ENCODE data around the gene EYA2. TPM values are rescaled to one million over a fixed set of nuclear protein-coding genes. Genes with fewer than 3 reads are reported as not detected.

EYA2 gene
- total RNA-seq, 1 experiment from 2014 or later = 0.74 TPM

GRCh38 chr20:46992640-46993035, 98.0 kb downstream of the EYA2 start:
- peak overlapping the region; percentile 84 to 98 (median 86); a peak in 6 of 7 replicates for H3K27ac Mint-ChIP-seq
- no peak overlapping the region for H3K9ac ChIP-seq (ENCODE audit: extremely low read depth, insufficient read length, low read length)
- no peak overlapping the region for H3K23ac ChIP-seq (ENCODE audit: insufficient read length, low read depth, low read length)
- H3K9me3 ChIP-seq (ENCODE audit: control insufficient read depth, low read depth, low read length) = no peaks in the 10 kb centered on the region
- H4K8ac ChIP-seq (replicated peaks; ENCODE audit: insufficient read length, low read depth, low read length) = no peak overlapping the region
- no peak overlapping the region for H2AFZ ChIP-seq (ENCODE audit: low read length)
- peaks cover 0 to 7% (median 0%) of the 10 kb centered on the region in 3 experiments; a peak in 2 of 7 replicates for H3K36me3 Mint-ChIP-seq (ENCODE audit: insufficient read depth in 1 of 3, low read depth in 3 of 3)
- WGBS (ENCODE audit: extremely low coverage, insufficient read length, low lambda C conversion rate) = no CpG with 5 or more reads among the region's 2 CpGs
- no peaks in the 10 kb centered on the region for H4K20me1 ChIP-seq (ENCODE audit: control insufficient read depth, insufficient read depth, insufficient read length)
- H3K79me2 ChIP-seq (ENCODE audit: insufficient read depth, low read length) = no peaks in the 10 kb centered on the region
- no peak overlapping the region; a peak in 1 of 5 replicates for H3K4me3 Mint-ChIP-seq
- H3K4ac ChIP-seq (ENCODE audit: low read depth, low read length) = no peak overlapping the region
- peak; percentile 50 for DNase-seq
- H2BK12ac ChIP-seq (ENCODE audit: insufficient read length, low read depth, low read length) = no peak overlapping the region
- H3K14ac ChIP-seq (ENCODE audit: insufficient read depth, low read length) = no peak overlapping the region
- no peak overlapping the region for H2BK5ac ChIP-seq (ENCODE audit: insufficient read length, low read length)
- no peaks in the 10 kb centered on the region for H3K27me3 ChIP-seq (ENCODE audit: insufficient read depth, low read length)
- no peak overlapping the region for H3K4me2 ChIP-seq (ENCODE audit: insufficient read depth, insufficient read length, low read length)
- no peak overlapping the region for H2AK5ac ChIP-seq (ENCODE audit: insufficient read length, low read length)
- H3K79me1 ChIP-seq (ENCODE audit: insufficient read depth, low read depth, low read length, poor library complexity, severe bottlenecking) = no peaks in the 10 kb centered on the region
- H3K23me2 ChIP-seq (ENCODE audit: insufficient read length, low read depth, low read length, poor library complexity, severe bottlenecking) = no peaks in the 10 kb centered on the region
- H3T11ph ChIP-seq (ENCODE audit: low read length) = no peak overlapping the region
- no peak overlapping the region for H4K91ac ChIP-seq (ENCODE audit: insufficient read length, low read depth, low read length)
- H3K27me3 Mint-ChIP-seq (ENCODE audit: low read depth) = 0 out of 2 replicates have a peak, but pooled peaks cover 1% of the 10 kb centered on the region
- H3K4me1 ChIP-seq (ENCODE audit: insufficient read depth, low read length) = peaks cover 2% of the 10 kb centered on the region; the same call in 1 of the 2 replicates
- H2BK15ac ChIP-seq (ENCODE audit: low read depth, low read length) = no peak overlapping the region
- H4K5ac ChIP-seq (ENCODE audit: insufficient read length, low read depth, low read length) = no peak overlapping the region
- no peak overlapping the region for H3K18ac ChIP-seq (ENCODE audit: insufficient read length, low read depth, low read length)
- peaks cover 73 to 80% of the 10 kb centered on the region in 2 experiments for H3K4me1 Mint-ChIP-seq
- H2BK20ac ChIP-seq (ENCODE audit: low read depth, low read length, poor library complexity, severe bottlenecking) = no peak overlapping the region
- H2BK120ac ChIP-seq (ENCODE audit: low read depth, low read length, poor library complexity, severe bottlenecking) = no peak overlapping the region
- TF ChIP-seq CTCF (conservative IDR thresholded peaks at IDR 0.05) = no peak
- no peak overlapping the region for H3K56ac ChIP-seq (ENCODE audit: insufficient read length, low read depth, low read length)
- no peaks in the 10 kb centered on the region; a peak in 2 of 5 replicates for H3K9me3 Mint-ChIP-seq
- H3K27ac ChIP-seq (ENCODE audit: insufficient read length, low read depth, low read length) = no peak overlapping the region
